HL-60 (cell line): ENCODE results near the gene ROBO1.

Experiments used
- DNase-seq, 2 experiments: peaks; one replicate each; pipeline ENCODE4 v3.0.0-alpha.2; 2010 to 2020; ENCODE audit warnings: low read depth in 1 of 2, low spot score in 1 of 2
- H3K27ac ChIP-seq: fragments of 250-450 bp; sonication (Bioruptor Pico); replicated peaks from 2 replicates; pipeline ENCODE4 v1.5.1; 2020; ENCODE audit warnings: mild to moderate bottlenecking, moderate library complexity
- H3K27me3 ChIP-seq: fragments of 250-450 bp; sonication (Bioruptor Pico); 2 replicates; pipeline ENCODE4 v1.5.1; 2021; ENCODE audit warnings: mild to moderate bottlenecking, moderate library complexity; ENCODE audit not compliant: insufficient read depth, poor library complexity, severe bottlenecking
- H3K4me3 ChIP-seq: replicated peaks from 2 replicates; pipeline ENCODE4 v1.5.1; 2011; ENCODE audit warnings: mild to moderate bottlenecking, control low read depth, low read length; ENCODE audit not compliant: insufficient read depth
- CTCF ChIP-seq: IDR thresholded peaks from one replicate; pipeline ENCODE4 v1.5.1; 2011; ENCODE audit warnings: low read length, control low read depth, inconsistent platforms; ENCODE audit not compliant: insufficient read depth
- GABPA ChIP-seq: IDR thresholded peaks from 2 replicates; pipeline ENCODE4 v1.6.1; 2012; ENCODE audit warnings: low read depth
- POLR2AphosphoS5 ChIP-seq: IDR thresholded peaks from 2 replicates; pipeline ENCODE4 v1.6.1; 2012; ENCODE audit warnings: low read depth
- SPI1 ChIP-seq: IDR thresholded peaks from 2 replicates; pipeline ENCODE4 v1.6.1; 2012; ENCODE audit warnings: low read depth, mild to moderate bottlenecking, borderline replicate concordance
- TF ChIP-seq, protein P1 (sequence below): IDR thresholded peaks from 2 replicates; pipeline ENCODE4 v1.6.1; 2012; ENCODE audit warnings: low read depth; ENCODE audit not compliant: insufficient replicate concordance

Gene ROBO1

DNA sequence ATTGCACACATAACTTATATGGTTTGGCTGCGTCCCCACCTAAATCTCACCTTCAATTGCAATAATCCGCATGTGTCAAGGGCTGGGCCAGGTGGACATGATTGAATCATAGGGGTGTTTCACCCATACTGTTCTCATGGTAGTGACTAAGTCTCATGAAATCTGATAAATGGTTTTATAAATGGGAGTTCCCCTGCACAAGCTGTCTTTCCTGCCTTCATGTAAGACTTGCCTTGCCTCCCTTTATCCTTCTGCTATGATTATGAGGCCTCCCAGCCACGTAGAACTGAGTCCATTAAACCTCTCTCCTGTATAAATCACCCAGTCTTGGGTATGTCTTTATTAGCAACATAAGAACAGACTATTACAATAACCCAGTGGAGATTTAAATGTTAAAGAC, 653.9 kb downstream of the ROBO1 start:
- Histone ChIP-seq H3K4me3 (no peak overlapping the region), H3K27ac (no peak overlapping the region), H3K27me3 (no peaks in the 10 kb centered on the region)
- DNase-seq = no peak
- no peak for TF ChIP-seq POLR2AphosphoS5
- no peak for TF ChIP-seq SPI1
- no peak for TF ChIP-seq CTCF
- TF ChIP-seq, protein P1, sequence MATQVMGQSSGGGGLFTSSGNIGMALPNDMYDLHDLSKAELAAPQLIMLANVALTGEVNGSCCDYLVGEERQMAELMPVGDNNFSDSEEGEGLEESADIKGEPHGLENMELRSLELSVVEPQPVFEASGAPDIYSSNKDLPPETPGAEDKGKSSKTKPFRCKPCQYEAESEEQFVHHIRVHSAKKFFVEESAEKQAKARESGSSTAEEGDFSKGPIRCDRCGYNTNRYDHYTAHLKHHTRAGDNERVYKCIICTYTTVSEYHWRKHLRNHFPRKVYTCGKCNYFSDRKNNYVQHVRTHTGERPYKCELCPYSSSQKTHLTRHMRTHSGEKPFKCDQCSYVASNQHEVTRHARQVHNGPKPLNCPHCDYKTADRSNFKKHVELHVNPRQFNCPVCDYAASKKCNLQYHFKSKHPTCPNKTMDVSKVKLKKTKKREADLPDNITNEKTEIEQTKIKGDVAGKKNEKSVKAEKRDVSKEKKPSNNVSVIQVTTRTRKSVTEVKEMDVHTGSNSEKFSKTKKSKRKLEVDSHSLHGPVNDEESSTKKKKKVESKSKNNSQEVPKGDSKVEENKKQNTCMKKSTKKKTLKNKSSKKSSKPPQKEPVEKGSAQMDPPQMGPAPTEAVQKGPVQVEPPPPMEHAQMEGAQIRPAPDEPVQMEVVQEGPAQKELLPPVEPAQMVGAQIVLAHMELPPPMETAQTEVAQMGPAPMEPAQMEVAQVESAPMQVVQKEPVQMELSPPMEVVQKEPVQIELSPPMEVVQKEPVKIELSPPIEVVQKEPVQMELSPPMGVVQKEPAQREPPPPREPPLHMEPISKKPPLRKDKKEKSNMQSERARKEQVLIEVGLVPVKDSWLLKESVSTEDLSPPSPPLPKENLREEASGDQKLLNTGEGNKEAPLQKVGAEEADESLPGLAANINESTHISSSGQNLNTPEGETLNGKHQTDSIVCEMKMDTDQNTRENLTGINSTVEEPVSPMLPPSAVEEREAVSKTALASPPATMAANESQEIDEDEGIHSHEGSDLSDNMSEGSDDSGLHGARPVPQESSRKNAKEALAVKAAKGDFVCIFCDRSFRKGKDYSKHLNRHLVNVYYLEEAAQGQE = no peak
- no peak for TF ChIP-seq GABPA

GRCh38 chr3:79111375-79112052, 656.3 kb downstream of the ROBO1 start:
- TF ChIP-seq CTCF (no peak), SPI1 (no peak), POLR2AphosphoS5 (no peak), GABPA (no peak)
- TF ChIP-seq, protein P1 = no peak
- H3K27me3 ChIP-seq = no peaks in the 10 kb centered on the region
- DNase-seq = no peak
- no peak overlapping the region for H3K4me3 ChIP-seq
- H3K27ac ChIP-seq = no peak overlapping the region

GRCh38 chr3:79109754-79110153, 658.0 kb downstream of the ROBO1 start:
- Histone ChIP-seq H3K27me3 (no peaks in the 10 kb centered on the region), H3K27ac (no peak overlapping the region), H3K4me3 (no peak overlapping the region)
- TF ChIP-seq CTCF = no peak
- TF ChIP-seq POLR2AphosphoS5 = no peak
- TF ChIP-seq GABPA = no peak
- TF ChIP-seq, protein P1 = no peak
- no peak for TF ChIP-seq SPI1
- no peak for DNase-seq
